Measurements from ENCODE around the gene WWOX. TPM values are rescaled to one million over a fixed set of nuclear protein-coding genes. Genes with fewer than 3 reads are reported as not detected.
"Not testable (repeated sequence)": the region's sequence is repeated elsewhere in the genome, so short reads cannot be mapped to it uniquely, and the experiment has no call there.

The WWOX gene
- total RNA-seq, 1 donor from 2014 or later: 19.0 TPM

DNA sequence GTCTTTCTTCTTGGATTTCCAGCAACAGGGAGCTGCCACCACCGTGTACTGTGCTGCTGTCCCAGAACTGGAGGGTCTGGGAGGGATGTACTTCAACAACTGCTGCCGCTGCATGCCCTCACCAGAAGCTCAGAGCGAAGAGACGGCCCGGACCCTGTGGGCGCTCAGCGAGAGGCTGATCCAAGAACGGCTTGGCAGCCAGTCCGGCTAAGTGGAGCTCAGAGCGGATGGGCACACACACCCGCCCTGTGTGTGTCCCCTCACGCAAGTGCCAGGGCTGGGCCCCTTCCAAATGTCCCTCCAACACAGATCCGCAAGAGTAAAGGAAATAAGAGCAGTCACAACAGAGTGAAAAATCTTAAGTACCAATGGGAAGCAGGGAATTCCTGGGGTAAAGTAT, 1112.1 kb downstream of the WWOX start:
- intact Hi-C loops (cut with micrococcal nuclease): no loop called here

- intact Hi-C loops (cut with micrococcal nuclease): no loop called here
These were observed 1112.8 kb downstream of the WWOX start for GRCh38 chr16:79212114-79212791.

GRCh38 chr16:79213214-79213613, 1113.8 kb downstream of the WWOX start:
- intact Hi-C loops (cut with micrococcal nuclease): no loop called here

DNA sequence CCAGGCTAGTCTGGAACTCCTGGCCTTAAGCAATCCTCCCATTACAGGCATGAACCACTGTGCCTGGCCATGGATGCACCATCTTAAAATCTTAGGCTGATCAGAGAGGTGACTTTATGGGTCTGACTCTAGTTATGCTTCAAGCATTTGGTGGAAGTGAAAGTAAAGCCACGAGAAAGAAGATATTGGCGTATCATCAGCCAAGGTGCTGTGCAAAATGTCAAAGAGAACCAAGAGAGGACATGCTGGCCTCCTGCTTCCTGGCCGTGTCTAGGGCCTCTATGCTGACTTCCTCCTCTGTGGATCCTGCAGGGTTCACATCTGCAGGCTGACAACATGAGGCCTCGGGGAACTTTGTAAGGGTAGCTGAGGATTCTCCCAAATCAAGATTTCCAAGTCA, 1115.8 kb downstream of the WWOX start:
- intact Hi-C loops (cut with micrococcal nuclease): loop anchor here (5.0 kb wide), 2 partner anchors 123 to 138 kb away; no protein-coding TSS in a partner anchor

DNA sequence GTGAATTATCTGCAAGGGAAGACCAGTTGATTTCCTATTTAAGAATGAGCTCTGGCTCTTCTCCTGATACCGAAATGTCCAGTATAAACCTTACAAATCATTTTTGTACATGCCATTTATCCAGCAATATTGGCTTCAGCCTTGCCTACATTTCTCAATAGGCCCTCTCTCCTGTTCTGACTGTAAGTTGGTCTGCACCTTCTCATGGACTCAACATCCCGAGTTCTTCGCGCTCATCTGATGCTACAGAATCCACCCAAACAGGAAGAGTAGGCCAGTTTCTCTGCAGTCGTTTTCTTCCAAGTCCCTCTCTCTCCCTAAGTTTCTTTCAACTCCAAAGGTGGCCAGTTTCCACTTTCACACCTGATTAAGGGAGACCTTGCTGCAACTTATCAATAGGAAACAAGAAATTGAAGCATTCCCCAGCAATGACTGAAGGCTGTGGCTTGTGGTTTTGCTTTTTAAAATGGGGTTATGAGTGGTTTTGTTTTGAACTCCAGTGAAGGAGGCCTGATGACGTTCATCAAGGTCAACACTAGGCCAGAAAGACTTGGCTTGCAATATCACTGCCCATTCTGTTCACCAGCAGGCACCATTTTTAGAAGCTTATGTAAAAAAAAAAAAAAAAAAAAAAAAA, 1118.0 kb downstream of the WWOX start:
- intact Hi-C loops (cut with micrococcal nuclease): loop anchor here (1.0 to 5.0 kb wide), 5 partner anchors 55 to 439 kb away; partner anchors contain the start of gene MAF

GRCh38 chr16:79218351-79218750, 1118.9 kb downstream of the WWOX start:
- intact Hi-C loops (cut with micrococcal nuclease): loop anchor here (5.0 kb wide), 2 partner anchors 126 to 141 kb away; no protein-coding TSS in a partner anchor

DNA sequence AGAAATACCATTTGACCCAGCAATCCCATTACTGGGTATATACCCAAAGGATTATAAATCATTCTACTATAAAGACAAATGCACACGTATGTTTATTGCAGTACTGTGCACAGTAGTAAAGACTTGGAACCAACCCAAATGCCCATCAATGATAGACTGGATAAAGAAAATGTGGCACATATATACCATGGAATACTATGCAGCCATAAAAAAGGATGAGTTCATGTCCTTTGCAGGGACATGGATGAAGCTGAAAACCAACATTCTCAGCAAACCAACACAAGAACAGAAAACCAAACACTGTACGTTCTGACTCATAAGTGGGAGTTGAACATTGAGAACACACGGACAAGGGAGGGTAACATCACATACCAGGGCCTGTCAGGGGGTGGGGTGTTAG, 1126.5 kb downstream of the WWOX start:
- intact Hi-C loops (cut with micrococcal nuclease): not testable (repeated sequence)

DNA sequence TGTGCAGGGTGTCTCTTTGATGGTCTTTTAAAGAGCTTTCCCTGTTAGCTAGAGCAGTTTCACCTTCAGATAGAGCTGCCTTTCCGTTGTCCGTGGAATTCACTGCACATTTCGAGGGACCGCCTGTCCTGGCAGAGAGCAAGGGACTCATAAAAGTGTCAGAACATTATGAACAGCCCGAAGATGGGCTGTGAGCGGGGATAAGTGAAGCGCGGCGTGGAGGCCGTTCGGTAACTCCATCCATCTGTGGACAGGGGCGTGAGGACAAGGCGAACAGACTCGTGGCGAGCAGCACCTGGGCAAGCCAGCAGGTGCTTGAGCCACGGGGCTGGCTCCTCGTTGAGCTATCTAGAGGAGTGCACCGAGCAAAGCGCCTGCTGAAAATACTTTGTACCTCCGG, 1129.9 kb downstream of the WWOX start:
- intact Hi-C loops (cut with micrococcal nuclease): no loop called here

DNA sequence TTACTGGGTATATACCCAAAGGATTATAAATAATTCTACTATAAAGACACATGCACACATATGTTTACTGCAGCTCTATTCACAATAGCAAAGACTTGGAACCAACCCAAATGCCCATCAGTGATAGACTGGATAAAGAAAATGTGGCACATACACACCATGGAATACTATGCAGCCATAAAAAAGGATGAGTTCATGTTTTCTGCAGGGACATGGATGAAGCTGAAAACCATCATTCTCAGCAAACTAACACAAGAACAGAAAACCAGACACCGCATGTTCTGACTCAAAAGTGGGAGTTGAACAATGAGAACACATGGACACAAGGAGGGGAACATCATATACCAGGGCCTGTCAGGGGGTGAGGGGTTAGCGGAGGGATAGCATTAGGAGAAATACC, 1146.2 kb downstream of the WWOX start:
- intact Hi-C loops (cut with micrococcal nuclease): not testable (repeated sequence)

GRCh38 chr16:79247386-79247785, 1147.9 kb downstream of the WWOX start:
- intact Hi-C loops (cut with micrococcal nuclease): no loop called here

- intact Hi-C loops (cut with micrococcal nuclease): no loop called here
These were observed 1148.9 kb downstream of the WWOX start for GRCh38 chr16:79248351-79248750.

- intact Hi-C loops (cut with micrococcal nuclease): no loop called here
These were observed 1151.1 kb downstream of the WWOX start for GRCh38 chr16:79250502-79251098.

DNA sequence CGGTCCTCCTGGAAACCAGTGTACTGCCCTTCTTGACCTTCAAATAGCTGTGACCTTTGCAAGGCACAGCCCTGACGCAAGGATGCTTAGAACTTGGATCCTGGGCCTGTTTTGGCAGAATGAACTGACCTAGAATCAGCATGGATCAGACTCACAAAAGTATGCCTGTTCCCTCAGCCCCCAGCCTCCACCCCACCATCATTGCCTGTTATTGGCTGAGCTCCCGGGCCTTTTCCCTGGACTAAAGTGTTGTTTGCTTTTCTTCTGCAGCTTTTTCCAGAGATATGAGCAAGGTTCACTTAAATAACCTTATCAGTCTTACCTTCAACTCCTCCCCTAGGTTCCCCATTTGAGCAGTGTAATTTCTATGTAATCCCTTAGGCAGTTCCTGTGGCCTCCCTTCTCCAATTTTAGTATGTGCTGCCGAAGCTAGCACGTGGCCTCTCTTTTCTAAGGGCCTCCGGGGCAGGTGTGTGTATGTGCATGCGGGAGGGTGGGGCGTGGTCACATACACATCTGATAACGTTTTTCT, 1153.7 kb downstream of the WWOX start:
- intact Hi-C loops (cut with micrococcal nuclease): no loop called here

DNA sequence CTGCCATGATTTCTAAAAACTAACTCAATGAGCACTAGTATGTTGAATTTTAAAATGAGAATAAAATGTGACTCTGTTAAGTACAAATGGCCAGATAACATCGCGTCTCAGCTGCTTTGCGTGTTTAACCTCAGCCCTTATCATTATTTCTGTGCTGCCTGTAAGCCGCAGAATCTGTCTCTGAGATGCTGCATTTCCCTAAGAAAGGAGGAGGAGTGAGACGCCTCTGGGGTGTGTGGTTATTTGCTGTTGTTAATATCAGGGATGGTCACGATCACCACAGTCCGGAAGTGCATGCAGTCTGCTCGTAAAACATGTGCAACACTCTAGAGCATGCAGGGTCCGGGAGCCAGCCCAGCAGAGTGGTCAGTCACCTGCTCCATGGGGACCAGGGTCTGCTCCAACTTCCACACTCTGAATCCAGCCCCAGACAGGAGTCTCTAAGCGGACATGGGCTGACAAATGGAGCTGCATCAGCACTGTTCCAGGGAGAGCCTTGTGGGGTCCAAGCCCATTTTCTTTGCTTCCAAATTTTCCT, 1158.6 kb downstream of the WWOX start:
- intact Hi-C loops (cut with micrococcal nuclease): no loop called here

DNA sequence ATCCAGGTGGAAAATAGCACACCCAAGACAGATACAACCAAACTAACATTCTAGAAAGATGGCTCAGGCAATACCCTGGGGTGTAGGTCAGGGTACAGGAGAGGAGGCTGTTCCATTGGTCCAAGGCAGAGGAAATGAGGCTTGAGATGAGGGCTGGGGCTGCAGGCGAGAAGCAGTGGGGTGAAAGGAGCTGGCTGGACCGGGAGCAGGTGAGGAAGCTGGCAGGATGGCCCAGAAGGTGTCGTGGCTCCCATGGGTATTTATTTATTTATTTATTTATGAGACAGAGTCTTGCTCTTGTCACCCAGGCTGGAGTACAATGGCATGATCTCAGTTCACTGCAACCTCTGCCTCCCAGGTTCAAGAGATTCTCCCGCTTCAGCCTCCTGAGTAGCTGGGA, 1161.4 kb downstream of the WWOX start:
- intact Hi-C loops (cut with micrococcal nuclease): loop anchor here (1.0 kb wide), 2 partner anchors 8 to 556 kb away; no protein-coding TSS in a partner anchor

GRCh38 chr16:79261481-79261940, 1162.1 kb downstream of the WWOX start:
- intact Hi-C loops (cut with micrococcal nuclease): loop anchor here (1.0 kb wide), 2 partner anchors 8 to 556 kb away; no protein-coding TSS in a partner anchor

GRCh38 chr16:79261944-79262552, 1162.6 kb downstream of the WWOX start:
- intact Hi-C loops (cut with micrococcal nuclease): loop anchor here (1.0 kb wide), 2 partner anchors 7 to 557 kb away; no protein-coding TSS in a partner anchor
